ENCODE data around the gene ANKRD10.
A peak's percentile ranks its signal among the peaks of the same experiment; 100 is the strongest.

ANKRD10 gene

DNA sequence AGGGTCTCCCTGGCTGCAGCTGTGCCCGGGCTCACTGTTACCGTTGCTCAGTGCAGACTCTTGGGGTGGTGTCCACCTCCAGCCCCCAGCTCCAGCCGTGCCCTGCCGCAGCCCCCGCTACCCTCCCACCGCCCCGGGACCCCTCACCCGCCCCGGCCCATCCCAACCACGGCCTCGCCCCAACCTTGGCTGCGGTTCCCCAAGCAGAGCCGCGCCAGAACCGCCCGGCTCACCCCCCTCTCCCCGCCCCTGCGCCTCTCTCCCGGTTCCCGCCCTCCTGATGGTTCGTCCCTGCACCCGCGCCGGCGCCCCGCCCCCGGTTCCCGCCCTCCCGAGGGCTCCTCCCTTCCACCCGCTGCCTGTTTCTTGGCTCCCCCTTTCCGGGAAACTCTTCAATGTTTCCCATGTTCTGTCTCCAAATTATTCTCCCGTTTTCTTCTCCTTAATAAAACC, 40.3 kb downstream of the ANKRD10 start:
- TF ChIP-seq, protein P1, sequence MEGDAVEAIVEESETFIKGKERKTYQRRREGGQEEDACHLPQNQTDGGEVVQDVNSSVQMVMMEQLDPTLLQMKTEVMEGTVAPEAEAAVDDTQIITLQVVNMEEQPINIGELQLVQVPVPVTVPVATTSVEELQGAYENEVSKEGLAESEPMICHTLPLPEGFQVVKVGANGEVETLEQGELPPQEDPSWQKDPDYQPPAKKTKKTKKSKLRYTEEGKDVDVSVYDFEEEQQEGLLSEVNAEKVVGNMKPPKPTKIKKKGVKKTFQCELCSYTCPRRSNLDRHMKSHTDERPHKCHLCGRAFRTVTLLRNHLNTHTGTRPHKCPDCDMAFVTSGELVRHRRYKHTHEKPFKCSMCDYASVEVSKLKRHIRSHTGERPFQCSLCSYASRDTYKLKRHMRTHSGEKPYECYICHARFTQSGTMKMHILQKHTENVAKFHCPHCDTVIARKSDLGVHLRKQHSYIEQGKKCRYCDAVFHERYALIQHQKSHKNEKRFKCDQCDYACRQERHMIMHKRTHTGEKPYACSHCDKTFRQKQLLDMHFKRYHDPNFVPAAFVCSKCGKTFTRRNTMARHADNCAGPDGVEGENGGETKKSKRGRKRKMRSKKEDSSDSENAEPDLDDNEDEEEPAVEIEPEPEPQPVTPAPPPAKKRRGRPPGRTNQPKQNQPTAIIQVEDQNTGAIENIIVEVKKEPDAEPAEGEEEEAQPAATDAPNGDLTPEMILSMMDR (conservative IDR thresholded peaks at IDR 0.05; ENCODE audit: low read length), result no peak
- H3K4me3 ChIP-seq (ENCODE audit: low read length), result peak overlapping the region; percentile 47
- DNase-seq (ENCODE audit: low read depth), result peak; percentile 35

DNA sequence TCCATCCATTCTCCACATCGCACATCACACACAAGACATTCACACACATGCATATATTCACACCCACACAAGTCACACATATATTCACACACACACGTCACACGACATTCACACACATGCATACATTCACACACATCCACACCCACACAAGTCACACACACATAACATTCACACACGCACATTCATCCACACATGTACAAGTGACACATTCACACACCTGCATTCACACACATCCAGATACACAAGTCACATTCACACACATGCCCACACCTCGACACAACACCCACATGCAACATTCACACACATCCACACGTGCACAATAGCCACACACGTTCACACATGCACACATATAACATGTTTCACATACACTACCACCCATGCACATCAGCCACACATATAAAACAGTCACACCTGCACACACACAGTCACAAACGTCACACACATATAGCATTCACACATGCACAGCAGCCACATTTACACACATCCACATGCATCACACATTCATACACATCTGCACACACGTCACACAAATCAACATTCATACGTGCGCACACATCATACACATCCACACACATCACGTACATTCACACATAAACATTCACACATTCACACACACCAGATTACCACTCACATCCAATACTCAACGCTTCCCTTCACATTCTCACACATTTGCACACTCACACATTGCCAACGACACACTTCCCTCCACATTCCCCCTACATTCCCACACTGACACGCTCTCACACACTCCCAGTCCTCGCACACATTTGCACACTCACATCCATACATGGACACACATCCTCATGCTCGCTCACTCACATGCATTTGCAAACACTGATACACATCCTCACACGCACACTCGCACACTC, 41.0 kb downstream of the ANKRD10 start:
- H3K4me3 ChIP-seq (ENCODE audit: low read length), result peak overlapping the region; percentile 45
- no peak for DNase-seq (ENCODE audit: low read depth)
- TF ChIP-seq, protein P1 (conservative IDR thresholded peaks at IDR 0.05; ENCODE audit: low read length), result no peak

DNA sequence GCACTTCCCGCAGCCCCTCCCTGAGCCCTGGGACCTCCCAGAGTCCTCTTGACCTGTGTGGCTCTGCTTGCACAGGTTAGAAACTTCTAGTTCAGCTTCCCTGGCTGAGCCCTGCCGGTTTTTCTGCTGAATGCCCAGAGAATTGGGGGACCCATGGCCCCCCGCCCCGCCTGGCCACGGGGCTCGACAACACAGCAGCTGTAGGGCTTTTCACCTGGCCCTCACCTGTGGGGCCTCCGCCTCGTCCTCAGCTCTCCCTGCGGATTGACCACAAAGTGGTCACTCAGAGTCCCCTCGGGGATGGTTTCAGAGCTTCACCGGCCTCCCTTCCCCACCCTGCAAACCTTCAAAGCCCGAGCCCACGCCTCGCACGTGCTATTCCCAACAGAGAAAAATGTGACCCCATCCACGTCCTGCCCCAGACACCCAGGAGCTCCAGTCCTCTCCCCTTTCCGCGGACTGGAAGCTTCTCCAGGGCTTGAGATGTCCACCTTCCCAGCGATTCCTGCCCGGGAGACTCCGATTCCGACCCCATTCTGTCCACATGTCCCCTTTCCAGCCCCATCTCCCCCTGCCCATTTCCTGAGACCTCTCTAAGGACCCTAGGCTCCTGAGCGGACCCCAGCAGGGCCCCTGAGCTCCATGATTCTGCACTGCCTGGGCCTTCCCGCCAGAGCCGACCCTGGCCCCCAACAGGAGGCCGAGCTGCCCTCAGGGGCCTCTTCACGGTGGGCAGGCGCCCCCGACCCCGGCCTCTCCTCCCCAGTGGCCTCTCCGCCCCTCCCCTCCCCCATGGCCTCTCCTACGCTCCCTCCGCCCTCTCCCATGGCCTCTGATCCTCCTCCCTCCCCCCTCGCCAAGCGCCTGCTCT, 41.9 kb downstream of the ANKRD10 start:
- H3K4me3 ChIP-seq (ENCODE audit: low read length), result no peak overlapping the region
- TF ChIP-seq, protein P1 (conservative IDR thresholded peaks at IDR 0.05; ENCODE audit: low read length), result no peak
- no peak for DNase-seq (ENCODE audit: low read depth)

DNA sequence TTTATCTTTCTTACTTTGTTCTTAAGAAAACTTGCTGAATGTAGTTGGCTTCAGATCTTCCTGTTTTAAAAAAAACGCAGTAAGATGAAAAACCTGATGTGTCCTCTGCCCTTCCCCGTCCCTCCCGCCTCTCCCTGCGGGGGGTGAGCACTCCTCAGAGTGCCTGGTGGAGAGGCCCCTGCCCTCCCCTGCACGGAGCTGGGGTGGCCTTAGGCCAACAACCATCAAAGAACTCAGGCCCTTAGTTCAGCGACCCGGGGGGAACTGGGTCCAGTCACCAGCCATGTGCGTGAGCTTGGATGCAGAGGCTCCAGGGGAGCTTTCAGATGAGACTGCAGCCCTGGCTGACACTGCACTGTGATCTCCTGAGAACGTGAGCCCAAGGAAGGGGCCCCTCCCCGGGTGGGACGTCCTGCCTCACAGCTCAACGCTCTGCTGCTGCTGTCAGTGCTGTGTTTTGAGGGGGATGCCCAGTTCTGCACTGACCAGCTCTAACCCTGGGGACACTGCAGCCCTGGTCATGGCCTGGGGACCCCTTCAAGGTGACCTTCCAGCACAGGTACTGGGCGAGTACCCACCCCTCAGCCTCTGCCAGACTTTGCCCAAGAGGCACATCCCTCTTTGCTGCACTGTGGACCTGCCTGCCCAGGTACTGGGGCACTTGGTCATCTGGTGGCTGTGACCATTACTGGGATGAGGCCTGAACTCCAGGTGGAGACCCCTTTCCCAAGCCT, 42.7 kb downstream of the ANKRD10 start:
- no peak for DNase-seq (ENCODE audit: low read depth)
- TF ChIP-seq, protein P1 (conservative IDR thresholded peaks at IDR 0.05; ENCODE audit: low read length), result no peak

DNA sequence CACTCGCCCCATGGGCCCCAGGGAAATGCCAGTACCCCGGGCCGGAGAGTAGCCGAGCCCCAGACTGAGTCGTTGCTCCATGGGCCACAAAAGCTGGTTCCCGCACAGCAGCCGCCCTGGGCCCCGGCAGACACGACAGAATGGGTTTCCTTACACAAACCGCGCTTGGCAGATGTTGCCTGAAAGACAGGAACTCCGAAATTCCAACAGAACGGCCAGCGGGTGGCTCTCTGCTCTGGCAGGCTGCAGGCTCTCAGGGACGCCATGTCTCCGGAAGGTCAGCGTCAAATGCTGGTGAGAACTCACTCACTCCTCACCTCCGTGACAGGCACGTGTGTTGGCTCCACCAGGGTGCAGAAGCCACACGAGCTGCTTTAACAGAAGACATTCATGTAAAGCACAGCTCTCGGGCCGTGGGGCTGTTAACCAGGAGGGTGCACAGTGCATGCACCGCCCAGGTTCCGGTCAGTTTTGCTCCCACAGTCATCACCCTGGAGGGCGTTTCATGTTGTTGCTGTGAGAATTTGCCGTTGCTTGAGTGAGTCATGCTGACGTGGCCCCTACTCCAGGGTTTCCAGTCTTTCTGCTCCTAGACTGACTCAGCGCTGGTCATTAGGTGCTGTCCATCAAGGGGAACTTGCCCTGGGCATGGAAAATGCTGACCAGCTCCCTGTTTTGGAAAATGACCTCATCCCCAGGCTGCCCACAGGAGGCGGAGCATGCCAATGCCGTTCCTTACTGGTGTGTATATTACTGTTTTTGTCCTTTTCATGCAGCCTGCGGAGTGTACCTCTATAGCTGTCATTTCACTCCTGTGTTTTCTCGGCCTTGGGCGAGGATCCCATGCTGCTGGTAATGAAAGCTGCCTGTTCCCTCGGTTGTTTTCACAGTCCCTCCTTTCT, 44.8 kb downstream of the ANKRD10 start:
- DNase-seq (ENCODE audit: low read depth), result peak; percentile 98
- TF ChIP-seq, protein P1 (conservative IDR thresholded peaks at IDR 0.05; ENCODE audit: low read length), result no peak; the same call in 1 of the 2 replicates
- peak overlapping the region; percentile 52 for H3K4me3 ChIP-seq (ENCODE audit: low read length)

More for the DNA sequence above, 42.7 kb downstream of the ANKRD10 start:
- no peak overlapping the region for H3K4me3 ChIP-seq (ENCODE audit: low read length)
